ENCODE data around the gene SCRT2.
A peak's percentile ranks its signal among the peaks of the same experiment; 100 is the strongest.

The SCRT2 gene

GRCh38 chr20:672963-673602, 2.5 kb downstream of the SCRT2 start:
- DNase-seq (ENCODE audit: low spot score), result peak; percentile 71

GRCh38 chr20:671252-672030, 4.2 kb downstream of the SCRT2 start:
- no peak for DNase-seq (ENCODE audit: low spot score)

- DNase-seq (ENCODE audit: low spot score), result no peak
Measured at GRCh38 chr20:669573-669972, 6.0 kb downstream of the SCRT2 start.

GRCh38 chr20:668638-669037, 7.0 kb downstream of the SCRT2 start:
- DNase-seq (ENCODE audit: low spot score), result no peak

GRCh38 chr20:668050-668449, 7.6 kb downstream of the SCRT2 start:
- DNase-seq (ENCODE audit: low spot score), result no peak

GRCh38 chr20:667351-668034, 8.1 kb downstream of the SCRT2 start:
- peak; percentile 71 for DNase-seq (ENCODE audit: low spot score)

GRCh38 chr20:666877-667276, 8.7 kb downstream of the SCRT2 start:
- no peak for DNase-seq (ENCODE audit: low spot score)

GRCh38 chr20:665276-665675, 10.3 kb downstream of the SCRT2 start:
- DNase-seq (ENCODE audit: low spot score), result no peak

- DNase-seq (ENCODE audit: low spot score), result no peak
Measured at GRCh38 chr20:664576-664975, 11.0 kb downstream of the SCRT2 start.

- no peak for DNase-seq (ENCODE audit: low spot score)
Measured at GRCh38 chr20:664151-664550, 11.5 kb downstream of the SCRT2 start.

GRCh38 chr20:663315-664090, 12.1 kb downstream of the SCRT2 start:
- DNase-seq (ENCODE audit: low spot score), result no peak

GRCh38 chr20:662277-663192, 13.1 kb downstream of the SCRT2 start:
- DNase-seq (ENCODE audit: low spot score), result no peak

GRCh38 chr20:661474-662270, 13.9 kb downstream of the SCRT2 start:
- no peak for DNase-seq (ENCODE audit: low spot score)

GRCh38 chr20:658731-659291, 16.8 kb downstream of the SCRT2 start:
- no peak for DNase-seq (ENCODE audit: low spot score)

GRCh38 chr20:658202-658601, 17.4 kb downstream of the SCRT2 start:
- DNase-seq (ENCODE audit: low spot score), result no peak

- DNase-seq (ENCODE audit: low spot score), result no peak
Measured at GRCh38 chr20:655726-656624, 19.6 kb downstream of the SCRT2 start.

GRCh38 chr20:654417-654750, 21.2 kb downstream of the SCRT2 start:
- DNase-seq (ENCODE audit: low spot score), result no peak

- no peak for DNase-seq (ENCODE audit: low spot score)
Measured at GRCh38 chr20:653590-654416, 21.8 kb downstream of the SCRT2 start.
